MM.1S (cell line): ENCODE measurements around the gene DCAF6.
"Not testable (repeated sequence)": the region's sequence is repeated elsewhere in the genome, so short reads cannot be mapped to it uniquely, and the experiment has no call there.

ENCODE experiments used
- DNase-seq: peaks from one replicate; pipeline ENCODE4 v3.0.0-alpha.2; 2015
- H2AFZ ChIP-seq: fragments of 300-600 bp; sonication (generic); 2 replicates; pipeline ENCODE4 v1.6.0; 2016; ENCODE audit warnings: antibody characterized with exemption, low read length
- H3F3A ChIP-seq: fragments of 300-600 bp; sonication (generic); 2 replicates; pipeline ENCODE4 v1.6.1; 2016; ENCODE audit warnings: mild to moderate bottlenecking, antibody characterized with exemption, low read length, moderate library complexity, mixed read lengths; ENCODE audit not compliant: insufficient read depth
- H3K27ac ChIP-seq: fragments of 300-600 bp; sonication (generic); 2 replicates; pipeline ENCODE4 v1.5.1; 2016; ENCODE audit warnings: mild to moderate bottlenecking, low read length
- H3K27me3 ChIP-seq: fragments of 300-600 bp; sonication (generic); replicated peaks from 2 replicates; pipeline ENCODE4 v1.6.0; 2016; ENCODE audit warnings: low read length; ENCODE audit not compliant: insufficient read depth
- H3K36me3 ChIP-seq: fragments of 300-600 bp; sonication (generic); replicated peaks from 2 replicates; pipeline ENCODE4 v1.6.1; 2016; ENCODE audit warnings: mild to moderate bottlenecking, low read length, mixed read lengths; ENCODE audit not compliant: insufficient read depth
- H3K4me1 ChIP-seq: fragments of 300-600 bp; sonication (generic); 2 replicates; pipeline ENCODE4 v1.6.1; 2016; ENCODE audit warnings: low read length, mixed read lengths
- H3K4me2 ChIP-seq: fragments of 300-600 bp; sonication (generic); 2 replicates; pipeline ENCODE4 v1.6.0; 2016; ENCODE audit warnings: low read depth, low read length
- H3K4me3 ChIP-seq: fragments of 300-600 bp; sonication (generic); 2 replicates; pipeline ENCODE4 v1.5.1; 2016; ENCODE audit warnings: low read length, mixed read lengths
- H3K79me2 ChIP-seq: fragments of 300-600 bp; sonication (generic); 2 replicates; pipeline ENCODE4 v1.6.1; 2016; ENCODE audit warnings: mixed run types, low read length, mixed read lengths
- H3K9ac ChIP-seq: fragments of 300-600 bp; sonication (generic); 2 replicates; pipeline ENCODE4 v1.6.1; 2016; ENCODE audit warnings: low read length, mixed read lengths
- H3K9me2 ChIP-seq: fragments of 300-600 bp; sonication (generic); replicated peaks from 2 replicates; pipeline ENCODE4 v1.6.1; 2016; ENCODE audit warnings: mild to moderate bottlenecking, low read length, mixed read lengths; ENCODE audit not compliant: insufficient read depth
- H3K9me3 ChIP-seq: fragments of 300-600 bp; sonication (generic); replicated peaks from 2 replicates; pipeline ENCODE4 v1.6.1; 2016; ENCODE audit warnings: mild to moderate bottlenecking, low read length, mixed read lengths; ENCODE audit not compliant: insufficient read depth
- H4K20me1 ChIP-seq: fragments of 300-600 bp; sonication (generic); 2 replicates; pipeline ENCODE4 v1.6.1; 2016; ENCODE audit warnings: mild to moderate bottlenecking, low read length, moderate library complexity, mixed read lengths; ENCODE audit not compliant: insufficient read depth
- CTCF ChIP-seq: fragments of 300-600 bp; sonication (generic); IDR thresholded peaks from 2 replicates; pipeline ENCODE4 v1.5.1; 2016; ENCODE audit warnings: antibody characterized with exemption, low read length, mixed read lengths
- EZH2 ChIP-seq: fragments of 300-600 bp; sonication (generic); optimal IDR thresholded peaks from 2 replicates; pipeline ENCODE3; 2017; ENCODE audit warnings: low read depth, mild to moderate bottlenecking, antibody characterized with exemption, low read length, mixed read lengths
- EZH2phosphoT487 ChIP-seq: fragments of 300-600 bp; sonication (generic); IDR thresholded peaks from 2 replicates; pipeline ENCODE4 v1.6.1; 2018; ENCODE audit warnings: antibody characterized with exemption, low read length

The DCAF6 gene

GRCh38 chr1:167926486-167926997, 9.9 kb upstream of the DCAF6 start:
- Histone ChIP-seq H3K27me3 (no peaks in the 10 kb centered on the region), H3K9me3 (no peaks in the 10 kb centered on the region), H3K9ac (no peak overlapping the region), H3K36me3 (no peaks in the 10 kb centered on the region; the same call in 1 of the 2 replicates), H3K4me2 (no peak overlapping the region), H3F3A (0 out of 2 replicates have a peak, but pooled peaks cover 3% of the 10 kb centered on the region), H3K27ac (no peak overlapping the region), H3K4me3 (no peak overlapping the region), H3K79me2 (peaks cover 55% of the 10 kb centered on the region), H4K20me1 (no peaks in the 10 kb centered on the region), H3K4me1 (peaks cover 13% of the 10 kb centered on the region; the same call in 1 of the 2 replicates), H3K9me2 (no peaks in the 10 kb centered on the region), H2AFZ (no peak overlapping the region)
- DNase-seq, result no peak
- no peak for TF ChIP-seq CTCF
- TF ChIP-seq EZH2phosphoT487, result no peak
- TF ChIP-seq EZH2, result no peak

GRCh38 chr1:167927046-167927754, 9.3 kb upstream of the DCAF6 start:
- no peak for DNase-seq
- no peaks in the 10 kb centered on the region for H3K9me3 ChIP-seq
- peaks cover 7% of the 10 kb centered on the region; the same call in 1 of the 2 replicates for H3K4me1 ChIP-seq
- H3K79me2 ChIP-seq, result peaks cover 60% of the 10 kb centered on the region
- H3F3A ChIP-seq, result 0 out of 2 replicates have a peak, but pooled peaks cover 1% of the 10 kb centered on the region
- H3K4me3 ChIP-seq, result no peak overlapping the region
- H2AFZ ChIP-seq, result no peak overlapping the region
- no peaks in the 10 kb centered on the region; the same call in 1 of the 2 replicates for H3K36me3 ChIP-seq
- TF ChIP-seq CTCF, result no peak
- TF ChIP-seq EZH2, result no peak
- TF ChIP-seq EZH2phosphoT487, result no peak
- H3K9ac ChIP-seq, result no peak overlapping the region
- no peaks in the 10 kb centered on the region for H4K20me1 ChIP-seq
- H3K27me3 ChIP-seq, result no peaks in the 10 kb centered on the region
- no peak overlapping the region for H3K4me2 ChIP-seq
- no peak overlapping the region for H3K27ac ChIP-seq
- no peaks in the 10 kb centered on the region for H3K9me2 ChIP-seq

DNA sequence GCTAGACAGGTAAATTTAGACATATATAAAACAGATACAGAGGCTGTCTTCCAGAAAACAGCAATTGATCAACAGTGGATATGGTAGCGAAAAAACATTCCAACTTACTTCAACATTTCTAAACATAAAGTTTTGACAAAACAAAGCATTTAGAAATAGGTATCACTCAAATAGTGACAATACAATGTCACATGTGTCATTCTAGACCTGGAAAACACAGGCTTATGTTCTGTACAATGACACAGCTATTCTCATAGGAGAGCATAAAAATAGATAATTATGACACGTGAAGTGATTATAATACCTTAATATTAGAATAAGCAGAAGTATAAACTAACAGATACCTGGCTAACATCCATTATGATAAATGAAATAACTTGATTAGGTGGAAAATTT, 8.0 kb upstream of the DCAF6 start:
- H3K79me2 ChIP-seq, result peaks cover 72% of the 10 kb centered on the region
- TF ChIP-seq EZH2 (no peak), CTCF (no peak), EZH2phosphoT487 (no peak)
- no peak overlapping the region for H3K4me3 ChIP-seq
- no peak overlapping the region for H3K9ac ChIP-seq
- H3K36me3 ChIP-seq, result no peaks in the 10 kb centered on the region; the same call in 1 of the 2 replicates
- no peaks in the 10 kb centered on the region for H3K27me3 ChIP-seq
- H3K9me2 ChIP-seq, result no peaks in the 10 kb centered on the region
- H3F3A ChIP-seq, result no peaks in the 10 kb centered on the region
- H4K20me1 ChIP-seq, result no peaks in the 10 kb centered on the region
- no peak overlapping the region for H2AFZ ChIP-seq
- DNase-seq, result no peak
- no peaks in the 10 kb centered on the region for H3K9me3 ChIP-seq
- no peak overlapping the region for H3K4me2 ChIP-seq
- no peak overlapping the region for H3K27ac ChIP-seq
- peaks cover 1% of the 10 kb centered on the region for H3K4me1 ChIP-seq

DNA sequence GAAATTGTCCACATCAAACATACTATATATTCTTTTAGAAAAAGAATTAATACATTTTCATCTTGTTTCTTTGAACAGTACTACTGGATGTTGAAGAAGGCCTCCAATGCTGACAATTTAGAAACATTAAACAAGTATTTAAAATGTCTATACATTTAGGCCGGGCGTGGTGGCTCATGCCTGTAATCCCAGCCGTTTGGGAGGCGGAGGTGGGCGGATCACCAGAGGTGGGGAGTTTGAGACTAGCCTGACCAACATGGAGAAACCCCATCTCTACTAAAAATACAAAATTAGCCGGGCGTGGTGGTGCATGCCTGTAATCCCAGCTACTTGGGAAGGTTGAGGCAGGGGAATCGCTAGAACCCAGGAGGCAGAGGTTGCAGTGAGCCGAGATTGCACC, 7.6 kb upstream of the DCAF6 start:
- not testable (repeated sequence) for H3K27ac ChIP-seq, H3K4me2 ChIP-seq, H3K4me3 ChIP-seq, H4K20me1 ChIP-seq, H3K9ac ChIP-seq, H2AFZ ChIP-seq, H3K4me1 ChIP-seq, DNase-seq, H3K36me3 ChIP-seq, H3K9me3 ChIP-seq, H3K9me2 ChIP-seq, H3F3A ChIP-seq, H3K27me3 ChIP-seq
- peaks cover 77% of the 10 kb centered on the region for H3K79me2 ChIP-seq
